B cell (primary cell): ENCODE results near the gene ADORA3.

ENCODE experiments used
- EZH2 ChIP-seq: IDR thresholded peaks from 2 replicates; pipeline ENCODE4 v1.6.1; 2012; ENCODE audit warnings: borderline replicate concordance, low read depth, mild to moderate bottlenecking, moderate library complexity, low read length; ENCODE audit not compliant: insufficient read depth, poor library complexity, severe bottlenecking
- TF ChIP-seq, protein P1 (sequence below): fragments of 200-600 bp; IDR thresholded peaks from one replicate; pipeline ENCODE4 v1.8.0; 2022; ENCODE audit warnings: antibody characterized with exemption, mild to moderate bottlenecking

DNA sequence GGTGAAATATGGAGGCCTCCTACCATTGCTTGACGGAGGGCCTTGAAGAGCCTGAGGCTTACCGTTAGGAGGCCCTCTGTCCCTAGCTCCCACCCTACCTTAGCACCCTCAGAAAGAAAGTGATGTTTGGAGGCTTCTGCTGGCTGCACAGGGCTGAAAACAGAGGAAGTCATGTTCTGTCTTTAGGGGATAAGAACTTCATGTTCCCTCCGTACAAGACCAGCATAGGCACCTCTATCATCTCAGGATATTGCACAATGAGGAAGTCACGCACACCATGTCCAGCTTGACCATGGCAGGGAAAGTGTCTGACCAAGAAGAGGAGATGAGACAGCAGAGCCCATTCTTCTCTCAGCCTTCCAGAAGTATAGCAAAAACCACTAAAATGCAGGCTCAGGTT is 13.8 kb downstream of the ADORA3 start:
- TF ChIP-seq, protein P1, sequence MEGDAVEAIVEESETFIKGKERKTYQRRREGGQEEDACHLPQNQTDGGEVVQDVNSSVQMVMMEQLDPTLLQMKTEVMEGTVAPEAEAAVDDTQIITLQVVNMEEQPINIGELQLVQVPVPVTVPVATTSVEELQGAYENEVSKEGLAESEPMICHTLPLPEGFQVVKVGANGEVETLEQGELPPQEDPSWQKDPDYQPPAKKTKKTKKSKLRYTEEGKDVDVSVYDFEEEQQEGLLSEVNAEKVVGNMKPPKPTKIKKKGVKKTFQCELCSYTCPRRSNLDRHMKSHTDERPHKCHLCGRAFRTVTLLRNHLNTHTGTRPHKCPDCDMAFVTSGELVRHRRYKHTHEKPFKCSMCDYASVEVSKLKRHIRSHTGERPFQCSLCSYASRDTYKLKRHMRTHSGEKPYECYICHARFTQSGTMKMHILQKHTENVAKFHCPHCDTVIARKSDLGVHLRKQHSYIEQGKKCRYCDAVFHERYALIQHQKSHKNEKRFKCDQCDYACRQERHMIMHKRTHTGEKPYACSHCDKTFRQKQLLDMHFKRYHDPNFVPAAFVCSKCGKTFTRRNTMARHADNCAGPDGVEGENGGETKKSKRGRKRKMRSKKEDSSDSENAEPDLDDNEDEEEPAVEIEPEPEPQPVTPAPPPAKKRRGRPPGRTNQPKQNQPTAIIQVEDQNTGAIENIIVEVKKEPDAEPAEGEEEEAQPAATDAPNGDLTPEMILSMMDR = peak; percentile 36
- no peak for TF ChIP-seq EZH2
